GM18526 (cell line): Measurements from ENCODE around the gene AMTN.

ENCODE experiments used
- POLR2A ChIP-seq: IDR thresholded peaks from 3 replicates; pipeline ENCODE4 v1.6.1; 2011; ENCODE audit not compliant: insufficient read length; ENCODE audit errors: extremely low read depth

AMTN gene

GRCh38 chr4:70538869-70539268 is 20.5 kb downstream of the AMTN start:
- TF ChIP-seq POLR2A: no peak

DNA sequence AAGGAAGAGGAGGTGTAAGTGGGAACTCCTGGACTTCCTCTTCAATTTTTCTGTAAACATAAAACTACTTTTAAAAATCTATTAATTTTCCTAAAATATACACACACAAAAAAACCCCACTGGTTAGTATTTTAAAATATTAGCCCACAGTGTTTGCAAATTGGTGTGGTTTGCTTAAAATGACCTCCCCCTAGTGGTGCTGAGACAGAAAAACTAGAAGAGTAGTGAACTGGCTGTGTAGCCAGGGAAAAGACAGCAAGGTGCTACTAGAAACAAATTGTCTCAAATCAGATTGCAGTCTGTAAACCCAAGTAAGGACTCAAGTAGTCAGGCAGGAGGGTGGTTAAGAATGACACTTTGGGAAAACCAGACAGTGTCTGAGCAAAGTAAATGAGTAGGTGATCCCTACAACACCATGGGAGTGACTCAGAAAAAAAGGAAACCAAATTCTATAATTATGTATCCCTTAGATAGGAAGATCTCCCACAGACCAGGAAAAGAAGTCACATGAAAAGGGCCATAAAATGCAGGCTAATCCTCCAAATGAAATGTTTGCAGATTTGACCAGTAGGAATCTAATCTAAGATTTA is 26.0 kb downstream of the AMTN start:
- TF ChIP-seq POLR2A: no peak

GRCh38 chr4:70556856-70557255 is 38.5 kb downstream of the AMTN start:
- TF ChIP-seq POLR2A: no peak

GRCh38 chr4:70559211-70559830 is 41.0 kb downstream of the AMTN start:
- no peak for TF ChIP-seq POLR2A

DNA sequence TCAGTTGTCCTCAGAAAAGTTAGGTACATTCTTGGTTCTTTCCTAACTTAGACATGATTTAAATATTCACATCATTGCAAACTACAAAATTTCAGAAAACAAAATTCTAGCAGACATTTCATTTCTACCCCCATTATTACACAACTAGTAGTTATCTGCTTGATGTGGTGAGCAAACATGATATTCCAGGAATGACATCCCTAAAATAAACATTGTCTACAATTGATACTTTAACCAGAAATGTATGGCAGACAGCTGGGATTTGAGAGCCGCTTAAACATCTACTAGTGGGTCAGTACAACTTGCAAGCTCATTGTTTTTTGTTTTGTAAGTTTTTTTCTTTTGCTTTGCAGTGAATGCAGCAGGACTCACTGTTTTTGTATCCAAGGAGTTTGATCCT is 41.6 kb downstream of the AMTN start:
- TF ChIP-seq POLR2A: no peak

GRCh38 chr4:70564033-70564432 is 45.7 kb downstream of the AMTN start:
- no peak for TF ChIP-seq POLR2A

DNA sequence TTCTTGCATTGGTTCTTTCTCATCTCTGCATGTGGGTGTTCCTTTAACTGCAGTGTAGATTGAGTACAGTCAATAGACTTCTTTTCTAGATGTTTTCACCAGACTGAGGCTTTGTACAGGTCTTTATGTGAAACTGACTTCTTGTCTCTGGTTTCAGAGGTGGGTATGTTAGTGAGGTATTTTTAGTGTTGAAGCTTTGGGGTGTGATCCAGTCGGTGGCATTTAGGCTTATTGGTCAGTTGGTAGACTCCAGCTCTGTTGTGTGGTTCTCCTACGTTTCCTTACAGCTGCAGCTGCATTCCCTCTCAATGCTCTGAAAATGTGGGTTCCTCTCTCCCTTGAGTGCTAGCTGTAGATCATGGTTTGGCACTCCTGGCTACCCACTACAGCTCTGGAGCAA is 52.4 kb downstream of the AMTN start:
- no peak for TF ChIP-seq POLR2A

- no peak for TF ChIP-seq POLR2A
Observed at GRCh38 chr4:70571772-70572171, 53.4 kb downstream of the AMTN start.

DNA sequence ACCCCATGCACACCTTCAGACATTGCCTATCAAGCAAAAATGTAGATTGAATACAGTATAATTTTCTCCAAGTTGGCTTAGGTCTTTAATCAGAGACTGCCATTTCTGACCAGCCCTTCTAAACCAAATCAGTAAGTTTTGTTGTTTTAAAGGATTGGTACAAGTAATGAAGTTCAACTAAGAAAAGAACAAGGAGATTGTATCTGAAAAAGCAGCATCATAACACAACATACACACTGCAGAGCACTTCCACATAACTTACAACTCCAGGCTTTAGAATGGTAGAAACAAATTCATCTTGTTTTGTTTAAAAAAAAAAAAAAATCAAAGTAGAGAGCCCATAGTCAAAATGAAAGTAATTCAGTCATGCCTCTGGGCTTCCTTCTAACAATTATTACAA is 57.6 kb downstream of the AMTN start:
- no peak for TF ChIP-seq POLR2A

GRCh38 chr4:70577220-70577927 is 59.0 kb downstream of the AMTN start:
- TF ChIP-seq POLR2A: no peak

DNA sequence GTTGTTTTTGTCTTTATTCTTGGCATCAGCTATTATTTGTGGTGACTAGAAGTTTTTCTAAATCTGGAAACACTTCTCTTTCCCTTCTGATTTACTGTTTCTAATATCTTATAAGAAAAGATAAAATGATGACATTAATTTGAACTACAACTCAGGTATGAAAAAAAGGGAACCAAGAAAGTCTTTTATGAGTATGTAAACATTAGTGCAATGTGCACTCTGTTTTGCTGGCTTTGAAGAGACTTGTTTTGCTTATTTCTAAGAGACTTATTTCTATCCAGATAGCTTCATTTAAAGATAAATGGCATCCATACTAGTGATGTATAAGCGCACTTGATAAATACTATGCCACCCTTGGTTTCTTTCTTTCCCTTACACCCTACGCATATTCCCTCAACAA is 63.6 kb downstream of the AMTN start:
- TF ChIP-seq POLR2A: no peak
